Keratinocyte (primary cell): ENCODE results near the gene FOXM1. TPM values are rescaled to one million over a fixed set of nuclear protein-coding genes. Genes with fewer than 3 reads are reported as not detected.

Experiments used
- DNase-seq: peaks from one replicate; pipeline ENCODE4 v3.0.0-alpha.2; 2011; ENCODE audit warnings: low read depth, missing footprints, low spot score
- FAIRE-seq: peaks from 2 replicates; lab custom pipeline; 2011; peaks lifted over from hg19 to GRCh38; lab: Jason Lieb, UNC
- H2AFZ ChIP-seq: 2 replicates; pipeline ENCODE4 v1.6.0; 2012; ENCODE audit warnings: low read length, control low read depth, inconsistent platforms; ENCODE audit not compliant: control insufficient read depth
- H3K27ac ChIP-seq: 2 replicates; pipeline ENCODE4 v1.5.1; 2011; ENCODE audit warnings: low read length; ENCODE audit not compliant: control insufficient read depth, insufficient read depth
- H3K27me3 ChIP-seq: 3 replicates; pipeline ENCODE4 v1.6.0; 2011; ENCODE audit warnings: low read length; ENCODE audit not compliant: control insufficient read depth, insufficient read depth; ENCODE audit errors: extremely low read depth
- H3K36me3 ChIP-seq, 2 experiments: 2 replicates in 1 of 2; 3 replicates in 1 of 2; pipeline ENCODE4 v1.5.1; 2011; ENCODE audit warnings: low read length in 2 of 2, mild to moderate bottlenecking in 1 of 2; ENCODE audit not compliant: control insufficient read depth in 2 of 2, insufficient read depth in 2 of 2; ENCODE audit errors: extremely low read depth in 1 of 2
- H3K4me1 ChIP-seq: 3 replicates; pipeline ENCODE4 v1.5.1; 2011; ENCODE audit warnings: low read length; ENCODE audit not compliant: control insufficient read depth, insufficient read depth; ENCODE audit errors: extremely low read depth
- H3K4me2 ChIP-seq: 3 replicates; pipeline ENCODE4 v1.6.0; 2011; ENCODE audit warnings: low read depth, low read length; ENCODE audit not compliant: control insufficient read depth, insufficient read depth; ENCODE audit errors: extremely low read depth
- H3K4me3 ChIP-seq, 3 experiments: fragments of 200-600 bp in 1 of 3; sonication (generic) in 1 of 3; 2 replicates in 2 of 3; 3 replicates in 1 of 3; pipeline ENCODE4 v1.5.1; 2011 to 2016; ENCODE audit warnings: low read length in 3 of 3, mild to moderate bottlenecking in 3 of 3, control low read depth in 2 of 3, inconsistent platforms in 1 of 3, low read depth in 1 of 3, mixed read lengths in 1 of 3, mixed run types in 1 of 3, moderate library complexity in 1 of 3; ENCODE audit not compliant: control insufficient read depth in 2 of 3, insufficient read depth in 2 of 3; ENCODE audit errors: extremely low read depth in 1 of 3
- H3K79me2 ChIP-seq: 2 replicates; pipeline ENCODE4 v1.6.0; 2012; ENCODE audit warnings: low read length; ENCODE audit not compliant: control insufficient read depth, insufficient read depth
- H3K9ac ChIP-seq: 3 replicates; pipeline ENCODE4 v1.6.0; 2011; ENCODE audit warnings: low read length; ENCODE audit not compliant: control insufficient read depth, insufficient read depth; ENCODE audit errors: extremely low read depth
- H3K9me1 ChIP-seq: 3 replicates; pipeline ENCODE4 v1.6.0; 2011; ENCODE audit warnings: low read length; ENCODE audit not compliant: control insufficient read depth, insufficient read depth; ENCODE audit errors: extremely low read depth
- H3K9me3 ChIP-seq: 2 replicates; pipeline ENCODE4 v1.5.1; 2012; ENCODE audit warnings: low read depth, low read length; ENCODE audit not compliant: control insufficient read depth
- H4K20me1 ChIP-seq: 3 replicates; pipeline ENCODE4 v1.6.0; 2011; ENCODE audit warnings: low read length; ENCODE audit not compliant: control insufficient read depth, insufficient read depth; ENCODE audit errors: extremely low read depth
- CTCF ChIP-seq, 3 experiments: IDR thresholded peaks in 1 of 3; conservative IDR thresholded peaks in 1 of 3; optimal IDR thresholded peaks in 1 of 3; 2 replicates in 2 of 3; 3 replicates in 1 of 3; pipeline versions ENCODE3 to v1.5.1; 2011; ENCODE audit warnings: low read length in 3 of 3, mild to moderate bottlenecking in 3 of 3, moderate library complexity in 2 of 3, control low read depth in 1 of 3, inconsistent platforms in 1 of 3; ENCODE audit not compliant: insufficient read depth in 2 of 3; ENCODE audit errors: extremely low read depth in 1 of 3
- EZH2 ChIP-seq: IDR thresholded peaks from one replicate; pipeline ENCODE4 v1.6.1; 2012; ENCODE audit warnings: inconsistent platforms, mild to moderate bottlenecking, low read length, moderate library complexity
- dilution Hi-C: fragments of 300-500 bp; cut with MboI; formaldehyde crosslinking; loops from one replicate; pipeline ENCODE4 v1.7.0; 2020; ENCODE audit warnings: low sequenced_read_pairs; ENCODE audit not compliant: extremely low pct_ligation_motif_present
- polyA plus RNA-seq, 5 experiments: library from polyadenylated mRNA; depleted of rRNA in 3 of 5; stranded (reverse) in 3 of 5; stranded (forward) in 1 of 5; unstranded in 1 of 5; fragments of >200 nt; gene quantifications; 1 replicate in 1 of 5; 2 replicates in 3 of 5; 3 replicates in 1 of 5; pipeline versions ENCODE4 v1.2.1 to v1.2.3, GENCODE V29; 2011 to 2012; ENCODE audit warnings: missing spikeins in 2 of 5, low read depth in 1 of 5, low replicate concordance in 1 of 5

The FOXM1 gene
- polyA plus RNA-seq, 1 donor (not counting 4 experiments of a cell fraction or from before 2014, with no cell fraction given) = 9.0 TPM

DNA sequence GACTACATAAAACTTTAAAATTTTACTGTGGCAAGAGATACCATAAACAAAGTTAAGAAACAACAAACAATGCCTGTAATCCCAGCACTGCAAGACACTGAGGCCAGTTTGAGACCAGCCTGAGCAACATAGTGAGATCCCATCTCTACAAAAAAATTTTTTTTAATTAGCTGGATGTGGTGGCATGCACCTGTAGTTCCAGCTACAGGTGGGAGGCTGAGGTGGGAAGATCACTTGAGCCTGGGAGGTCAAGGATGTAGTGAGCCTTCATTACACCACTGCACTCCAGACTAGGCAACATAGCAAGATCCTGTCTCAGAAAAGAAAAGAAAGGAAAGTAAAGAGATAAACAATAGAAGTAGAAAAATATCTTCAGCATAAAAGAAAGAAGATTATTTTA is 16.8 kb downstream of the FOXM1 start:
- no peaks in the 10 kb centered on the region for H3K79me2 ChIP-seq
- peaks cover 2 to 20% of the 10 kb centered on the region in 2 experiments for H3K36me3 ChIP-seq

DNA sequence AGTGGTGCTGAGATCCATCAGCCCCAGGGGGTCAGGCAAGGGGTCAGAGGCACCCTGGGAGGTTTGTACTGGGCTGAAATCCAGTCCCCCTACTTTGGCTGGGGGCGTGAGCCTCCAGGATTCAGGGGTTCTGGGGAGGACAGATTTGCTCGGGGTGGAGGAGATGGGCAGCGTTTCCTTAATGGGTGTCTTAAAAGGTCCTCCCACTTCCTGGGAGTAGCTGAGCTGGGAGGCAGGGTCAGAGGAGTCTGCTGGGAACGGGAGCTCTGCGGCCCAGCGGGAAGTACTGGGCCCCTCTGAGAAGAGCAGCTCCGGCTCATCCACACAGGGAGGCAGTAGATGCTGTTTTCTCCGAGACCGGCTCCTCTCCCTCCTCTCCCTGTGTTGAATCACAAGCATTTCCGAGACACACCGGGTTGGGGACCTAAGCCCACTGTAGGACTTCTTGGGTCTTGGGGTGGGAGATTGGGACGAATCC is 18.0 kb downstream of the FOXM1 start:
- H3K36me3 ChIP-seq = peaks cover 0 to 16% of the 10 kb centered on the region in 2 experiments
- H3K4me3 ChIP-seq = no peak overlapping the region
- H3K9ac ChIP-seq = no peak overlapping the region
- H3K4me2 ChIP-seq = no peak overlapping the region
- H3K27me3 ChIP-seq = no peaks in the 10 kb centered on the region
- no peaks in the 10 kb centered on the region for H3K9me1 ChIP-seq
- H3K4me1 ChIP-seq = no peaks in the 10 kb centered on the region
- H3K79me2 ChIP-seq = no peaks in the 10 kb centered on the region
- TF ChIP-seq CTCF (optimal IDR thresholded peaks at IDR 0.05 in 1 of 3, IDR thresholded peaks at IDR 0.05 in 1 of 3, conservative IDR thresholded peaks at IDR 0.05 in 1 of 3; ENCODE audit: extremely low read depth in 1 of 3, insufficient read depth in 2 of 3, low read length in 3 of 3) = no peak
- FAIRE-seq (no peak), DNase-seq (no peak)
- no peaks in the 10 kb centered on the region for H4K20me1 ChIP-seq
- H3K27ac ChIP-seq = no peak overlapping the region
- H3K9me3 ChIP-seq = no peaks in the 10 kb centered on the region
- H2AFZ ChIP-seq = no peak overlapping the region
- dilution Hi-C loops = no loop called here

More for the DNA sequence above, 16.8 kb downstream of the FOXM1 start:
- Histone ChIP-seq H3K4me3 (no peak overlapping the region), H3K9me3 (no peaks in the 10 kb centered on the region), H3K27me3 (no peaks in the 10 kb centered on the region), H2AFZ (no peak overlapping the region), H4K20me1 (no peaks in the 10 kb centered on the region), H3K9ac (no peak overlapping the region), H3K4me2 (no peak overlapping the region), H3K9me1 (no peaks in the 10 kb centered on the region), H3K4me1 (no peaks in the 10 kb centered on the region), H3K27ac (no peak overlapping the region)
- TF ChIP-seq CTCF (optimal IDR thresholded peaks at IDR 0.05 in 1 of 3, IDR thresholded peaks at IDR 0.05 in 1 of 3, conservative IDR thresholded peaks at IDR 0.05 in 1 of 3; ENCODE audit: extremely low read depth in 1 of 3, insufficient read depth in 2 of 3, low read length in 3 of 3) (no peak), EZH2 (no peak)
- FAIRE-seq (no peak), DNase-seq (no peak)
- dilution Hi-C loops = no loop called here
